ENCODE data around the gene DYNLT5. TPM values are rescaled to one million over a fixed set of nuclear protein-coding genes. Genes with fewer than 3 reads are reported as not detected.
"Not testable (repeated sequence)": the region's sequence is repeated elsewhere in the genome, so short reads cannot be mapped to it uniquely, and the experiment has no call there.

DYNLT5 gene
- total RNA-seq, 1 experiment from 2014 or later = not detected

DNA sequence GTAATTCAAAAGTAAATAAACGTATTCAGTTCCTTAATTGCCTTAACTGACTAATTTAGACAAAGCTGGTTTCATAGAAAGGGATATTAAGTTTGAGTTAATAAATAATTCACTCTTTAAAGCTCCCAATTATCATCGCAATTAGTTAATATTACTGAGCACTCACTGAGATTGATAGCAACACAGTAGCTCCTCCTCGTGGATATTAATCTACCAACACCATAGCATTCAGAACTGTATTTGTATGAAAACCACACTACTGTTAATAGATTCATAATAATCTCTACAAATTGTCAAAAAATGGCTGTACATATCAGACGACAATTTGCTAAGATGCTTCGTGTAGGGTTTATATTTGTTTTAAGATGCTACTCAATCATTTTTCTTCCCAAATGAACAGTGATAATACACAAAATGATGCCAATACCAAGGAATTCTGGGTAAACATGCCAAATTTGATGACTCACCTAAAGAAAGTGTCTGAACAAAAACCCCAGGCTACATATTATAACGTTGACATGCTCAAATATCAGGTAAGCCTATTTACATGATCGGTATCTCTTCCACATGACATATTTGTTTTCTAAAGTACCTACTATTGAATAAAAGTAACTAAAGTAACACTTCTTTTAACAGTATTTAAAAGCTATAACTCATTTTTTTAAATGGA lies 18.8 kb upstream of the DYNLT5 start:
- POLR2A ChIA-PET = no interaction called here
- H3K36me3 ChIP-seq (ENCODE audit: control insufficient read depth, insufficient read depth, low read length) = no peaks in the 10 kb centered on the region
- intact Hi-C loops (cut with micrococcal nuclease; ENCODE audit: unreplicated experiment) (no loop called here), in situ Hi-C loops (cut with HindIII; ENCODE audit: low pct_unique_long_range_greater_than_20kb, low sequenced_read_pairs) (no loop called here)
- TF ChIP-seq, protein P1, sequence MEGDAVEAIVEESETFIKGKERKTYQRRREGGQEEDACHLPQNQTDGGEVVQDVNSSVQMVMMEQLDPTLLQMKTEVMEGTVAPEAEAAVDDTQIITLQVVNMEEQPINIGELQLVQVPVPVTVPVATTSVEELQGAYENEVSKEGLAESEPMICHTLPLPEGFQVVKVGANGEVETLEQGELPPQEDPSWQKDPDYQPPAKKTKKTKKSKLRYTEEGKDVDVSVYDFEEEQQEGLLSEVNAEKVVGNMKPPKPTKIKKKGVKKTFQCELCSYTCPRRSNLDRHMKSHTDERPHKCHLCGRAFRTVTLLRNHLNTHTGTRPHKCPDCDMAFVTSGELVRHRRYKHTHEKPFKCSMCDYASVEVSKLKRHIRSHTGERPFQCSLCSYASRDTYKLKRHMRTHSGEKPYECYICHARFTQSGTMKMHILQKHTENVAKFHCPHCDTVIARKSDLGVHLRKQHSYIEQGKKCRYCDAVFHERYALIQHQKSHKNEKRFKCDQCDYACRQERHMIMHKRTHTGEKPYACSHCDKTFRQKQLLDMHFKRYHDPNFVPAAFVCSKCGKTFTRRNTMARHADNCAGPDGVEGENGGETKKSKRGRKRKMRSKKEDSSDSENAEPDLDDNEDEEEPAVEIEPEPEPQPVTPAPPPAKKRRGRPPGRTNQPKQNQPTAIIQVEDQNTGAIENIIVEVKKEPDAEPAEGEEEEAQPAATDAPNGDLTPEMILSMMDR (IDR thresholded peaks at IDR 0.05) = peak; percentile 32; the same call in 1 of the 2 replicates
- TF ChIP-seq SIN3A (IDR thresholded peaks at IDR 0.05; ENCODE audit: borderline replicate concordance, insufficient read depth, low read depth, low read length) = no peak
- H3K27me3 ChIP-seq (ENCODE audit: control insufficient read depth, insufficient read depth, low read length) = no peaks in the 10 kb centered on the region
- H3K9me3 ChIP-seq (ENCODE audit: control insufficient read depth, insufficient read depth, low read depth, low read length) = no peaks in the 10 kb centered on the region
- DNase-seq (ENCODE audit: low read depth, low spot score) (no peak), ATAC-seq (no peak)
- BruUV-seq (replicated peaks) = no TSS peak
- CTCF ChIA-PET = interaction anchor here (0.6 kb wide), 1 partner anchor 32 kb away, joined by 4 read pairs; no protein-coding TSS in a partner anchor
- H3K4me1 ChIP-seq (ENCODE audit: control insufficient read depth, insufficient read depth, low read length) = no peaks in the 10 kb centered on the region; the same call in 1 of the 2 replicates
- no peak overlapping the region for H3K27ac ChIP-seq (ENCODE audit: low read length)
- no peak overlapping the region for H3K4me3 ChIP-seq (ENCODE audit: low read depth in 2 of 2, low read length in 2 of 2)

DNA sequence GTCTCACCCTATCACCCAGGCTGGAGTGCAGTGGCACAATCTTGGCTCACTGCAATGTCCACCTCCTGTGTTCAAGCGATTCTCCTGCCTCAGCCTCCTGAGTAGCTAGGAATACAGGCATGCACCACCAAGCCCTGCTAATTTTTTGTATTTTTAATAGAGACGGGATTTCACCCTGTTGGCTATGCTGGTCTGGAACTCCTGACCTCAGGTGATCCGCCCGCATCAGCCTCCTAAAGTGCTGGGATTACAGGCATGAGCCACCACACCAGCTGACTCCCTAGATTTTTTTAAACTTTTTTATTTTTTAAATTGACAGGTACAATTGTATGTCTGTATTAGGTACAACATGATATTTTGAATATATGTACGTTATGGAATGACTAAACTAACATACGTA lies 17.7 kb upstream of the DYNLT5 start:
- POLR2A ChIA-PET; ATAC-seq; H3K4me3 ChIP-seq (ENCODE audit: low read depth in 2 of 2, low read length in 2 of 2); H3K4me1 ChIP-seq (ENCODE audit: control insufficient read depth, insufficient read depth, low read length); DNase-seq (ENCODE audit: low read depth, low spot score); CTCF ChIA-PET; H3K27me3 ChIP-seq (ENCODE audit: control insufficient read depth, insufficient read depth, low read length); BruUV-seq (replicated peaks); H3K36me3 ChIP-seq (ENCODE audit: control insufficient read depth, insufficient read depth, low read length); H3K9me3 ChIP-seq (ENCODE audit: control insufficient read depth, insufficient read depth, low read depth, low read length); H3K27ac ChIP-seq (ENCODE audit: low read length); intact Hi-C loops (cut with micrococcal nuclease; ENCODE audit: unreplicated experiment); in situ Hi-C loops (cut with HindIII; ENCODE audit: low pct_unique_long_range_greater_than_20kb, low sequenced_read_pairs): not testable (repeated sequence)

DNA sequence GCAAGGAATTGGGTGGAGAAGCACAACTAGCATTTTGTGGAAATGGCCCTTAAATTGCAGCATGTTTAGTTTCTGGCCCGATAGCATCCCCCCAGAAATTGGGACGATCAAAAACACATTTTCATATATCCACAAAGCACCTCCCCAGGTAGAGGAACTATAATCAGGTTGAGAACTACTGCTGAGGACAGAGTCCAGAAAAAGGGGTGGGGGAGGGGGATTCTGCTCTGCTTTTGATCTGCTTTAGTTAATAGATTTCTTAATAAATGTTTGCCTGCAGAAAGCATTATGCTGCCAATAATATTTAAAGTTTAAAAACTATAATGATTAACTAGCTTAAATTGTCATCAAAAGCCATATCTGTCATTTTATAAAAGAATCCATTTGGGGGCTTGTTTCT lies 14.4 kb upstream of the DYNLT5 start:
- in situ Hi-C loops (cut with HindIII; ENCODE audit: low pct_unique_long_range_greater_than_20kb, low sequenced_read_pairs) = no loop called here
- intact Hi-C loops (cut with micrococcal nuclease; ENCODE audit: unreplicated experiment) = no loop called here
- DNase-seq (ENCODE audit: low read depth, low spot score) = no peak
- CTCF ChIA-PET = no interaction called here
- TF ChIP-seq REST (IDR thresholded peaks at IDR 0.05; ENCODE audit: insufficient read depth in 1 of 2, low read depth in 2 of 2, low read length in 1 of 2) (no peak), POLR2AphosphoS5 (IDR thresholded peaks at IDR 0.05; ENCODE audit: low read depth, low read length) (no peak)
- TF ChIP-seq, protein P1 (IDR thresholded peaks at IDR 0.05) = no peak
- BruUV-seq (replicated peaks) = no TSS peak
- no peak overlapping the region for H3K4me3 ChIP-seq (ENCODE audit: low read depth in 2 of 2, low read length in 2 of 2)
- no peak overlapping the region for H3K27ac ChIP-seq (ENCODE audit: low read length)
- no peaks in the 10 kb centered on the region for H3K27me3 ChIP-seq (ENCODE audit: control insufficient read depth, insufficient read depth, low read length)
- no peaks in the 10 kb centered on the region for H3K9me3 ChIP-seq (ENCODE audit: control insufficient read depth, insufficient read depth, low read depth, low read length)
- ATAC-seq = no peak
- POLR2A ChIA-PET = no interaction called here
- no peaks in the 10 kb centered on the region; the same call in 1 of the 2 replicates for H3K4me1 ChIP-seq (ENCODE audit: control insufficient read depth, insufficient read depth, low read length)
- no peaks in the 10 kb centered on the region for H3K36me3 ChIP-seq (ENCODE audit: control insufficient read depth, insufficient read depth, low read length)

Measured in Panc1 (cell line).